Inflammatory macrophage (primary cell): ENCODE results near the gene GPR173.

Experiments
- DNase-seq, 2 donors: peaks; one replicate each; pipeline ENCODE4 v3.0.0-alpha.2; 2020 to 2022

Gene GPR173

DNA sequence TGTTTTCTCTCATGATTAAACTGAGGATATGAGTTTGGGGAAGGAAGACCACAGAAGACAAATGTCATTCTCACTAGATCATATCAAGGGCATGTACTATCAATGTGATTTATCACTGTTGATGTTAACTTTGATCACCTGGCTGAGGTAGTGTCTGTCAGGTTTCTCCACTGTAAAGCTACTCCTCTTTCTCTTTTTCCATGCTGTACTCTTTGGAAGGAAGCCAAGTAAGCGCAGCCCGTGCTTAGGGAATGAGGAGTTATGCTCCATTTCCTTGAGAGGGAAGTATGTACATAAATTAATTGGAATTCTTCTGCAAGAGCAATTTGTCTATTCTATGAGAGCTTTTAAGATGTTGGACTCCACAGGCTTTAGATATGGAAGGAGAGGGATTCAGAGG lies 41.3 kb downstream of the GPR173 start:
- no peak for DNase-seq

- DNase-seq = no peak
These were observed 42.8 kb downstream of the GPR173 start for GRCh38 chrX:53091354-53091753.

- DNase-seq = peak; percentile 70 to 77
These were observed 44.6 kb downstream of the GPR173 start for GRCh38 chrX:53093177-53093655.

DNA sequence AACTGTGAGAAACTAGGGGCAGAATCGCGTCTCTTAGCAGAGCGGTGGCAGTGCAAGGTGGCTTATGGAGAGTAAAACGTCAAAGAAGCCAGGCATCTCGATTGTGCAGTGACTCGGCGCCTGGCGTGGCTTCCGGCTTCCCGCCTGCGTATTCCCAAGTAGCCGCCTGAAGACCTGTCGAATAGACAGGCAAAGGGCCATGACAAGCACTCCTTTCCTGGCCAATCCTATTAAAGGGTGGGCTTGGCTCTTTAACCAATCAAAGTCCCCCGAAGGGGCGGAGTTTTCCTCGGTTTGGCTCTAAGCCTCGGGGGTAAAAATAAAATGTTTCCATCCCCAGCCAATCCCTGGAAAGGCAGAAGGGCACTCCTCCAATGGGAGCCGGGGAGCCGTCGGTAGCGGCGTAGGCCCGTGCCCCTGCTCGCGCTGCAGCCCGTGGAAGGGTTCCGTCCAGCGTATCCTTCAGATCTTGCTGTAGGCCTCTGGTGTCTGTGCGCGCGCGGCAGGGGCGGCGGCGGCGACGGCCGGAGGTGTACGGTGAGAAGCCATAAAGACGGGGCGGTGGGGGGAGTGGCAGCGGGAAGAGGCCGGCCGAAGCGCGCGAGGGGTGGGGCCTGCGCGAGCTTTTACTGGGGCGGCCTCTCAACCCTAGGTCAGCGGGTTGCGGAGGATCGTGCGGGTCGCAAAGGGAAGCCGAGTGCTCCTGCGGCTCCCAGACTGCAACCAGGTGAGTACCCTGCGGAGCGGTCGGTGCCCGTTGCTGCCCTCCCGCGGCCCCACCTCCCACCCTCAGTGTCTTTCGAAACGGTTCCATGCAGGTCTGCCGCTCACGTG lies 45.4 kb downstream of the GPR173 start, which contains the start of gene KANTR:
TSS of gene KANTR (plus strand) at position 395 of the 834 bp plus-strand sequence. CDS start 30,131 bp downstream, outside the sequence.
- peak; percentile 95 for DNase-seq

GRCh38 chrX:53094582-53094905 lies 46.0 kb downstream of the GPR173 start:
- DNase-seq = no peak

DNA sequence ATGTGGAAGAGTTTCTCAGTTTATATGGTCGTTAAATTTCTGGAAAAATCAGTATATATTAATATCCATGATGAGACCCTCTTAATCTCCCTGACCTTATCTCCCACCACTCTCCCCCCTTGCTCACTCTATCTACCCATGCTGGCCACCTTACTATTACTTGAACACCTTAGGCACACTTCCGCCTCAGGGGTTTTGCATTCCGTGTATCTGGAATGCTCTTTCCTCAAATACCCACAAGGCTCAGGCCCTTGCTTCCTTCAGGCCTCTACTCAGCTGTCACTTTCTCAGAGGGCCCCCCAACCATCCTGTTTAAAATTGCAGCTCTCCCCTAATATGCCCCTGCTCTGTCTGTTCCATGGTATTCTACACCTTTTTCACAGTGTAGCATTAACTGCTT lies 47.2 kb downstream of the GPR173 start:
- DNase-seq = no peak

DNA sequence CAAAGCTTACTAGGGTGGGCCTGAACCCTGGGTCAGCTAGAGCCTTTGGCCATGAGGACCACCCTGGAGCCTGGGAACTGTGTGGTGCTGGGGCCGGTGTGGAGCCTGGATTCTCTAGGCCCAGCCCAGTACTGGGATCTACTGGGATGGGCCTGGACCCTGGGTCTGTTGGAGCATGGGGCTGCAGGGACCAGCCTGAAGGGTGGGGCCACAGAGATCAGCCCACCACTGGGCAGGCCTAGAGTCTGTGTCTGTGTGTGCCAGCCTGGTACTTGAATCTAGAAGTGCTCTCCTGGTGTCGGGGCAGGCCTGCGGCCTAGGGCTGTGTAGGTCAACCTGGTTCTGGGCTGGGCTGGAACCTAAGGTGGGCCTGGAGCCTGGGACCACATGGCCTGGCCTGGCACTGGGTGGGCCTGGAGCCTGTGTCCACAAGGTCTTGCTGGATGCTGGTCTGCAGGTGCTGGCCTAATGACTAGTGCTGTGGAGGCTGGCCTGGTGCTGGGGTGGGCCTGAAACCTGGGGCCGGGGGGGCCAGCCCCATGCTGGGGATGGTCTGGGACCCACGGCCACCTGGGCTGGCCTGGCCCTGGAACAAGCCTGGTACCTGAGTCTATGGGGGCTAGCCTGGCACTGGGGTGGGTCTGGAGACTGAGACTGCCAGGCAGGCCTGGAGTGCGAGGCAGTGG lies 66.4 kb downstream of the GPR173 start:
- DNase-seq = no peak

- DNase-seq = no peak
These were observed 66.9 kb downstream of the GPR173 start for GRCh38 chrX:53115550-53115874.

- DNase-seq = no peak
These were observed 67.5 kb downstream of the GPR173 start for GRCh38 chrX:53116101-53116500.

DNA sequence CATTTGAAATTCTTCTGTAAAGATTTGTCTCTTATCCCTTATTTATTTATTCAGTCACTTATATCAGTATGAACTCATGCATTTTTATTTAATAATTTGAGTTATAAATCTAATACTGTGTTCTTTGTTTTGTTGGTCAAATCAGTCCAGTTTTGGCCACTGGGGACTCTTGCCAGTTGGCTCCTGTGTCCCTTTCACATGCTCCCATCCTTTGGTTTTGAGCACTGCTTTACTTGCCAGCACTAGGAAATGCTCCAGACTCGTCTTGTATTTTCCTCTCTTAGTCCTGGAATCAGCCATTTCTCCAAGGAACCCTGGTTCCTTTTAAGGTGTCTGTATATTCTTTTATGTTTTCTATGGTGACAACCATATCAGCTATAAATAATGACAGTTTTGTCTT lies 73.4 kb downstream of the GPR173 start:
- DNase-seq = no peak

GRCh38 chrX:53125506-53125905 lies 76.9 kb downstream of the GPR173 start:
- no peak for DNase-seq

DNA sequence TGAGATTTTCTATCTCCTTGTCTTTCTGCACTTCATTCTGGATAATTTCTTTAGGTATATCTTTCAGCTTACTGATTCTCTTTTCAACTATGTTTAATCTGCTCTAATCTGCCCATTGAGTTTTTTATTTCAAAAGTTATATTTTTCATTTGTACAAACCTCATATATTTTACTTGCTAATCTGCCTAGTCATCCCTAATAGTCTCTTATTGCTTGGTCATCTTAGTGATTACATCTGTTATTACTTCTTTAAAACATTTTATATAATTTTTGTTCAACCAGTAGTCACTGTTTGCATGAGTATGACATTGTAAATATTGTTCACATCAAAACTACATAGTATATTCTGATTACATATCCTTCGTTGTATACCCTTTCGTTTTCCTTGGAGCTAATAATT lies 77.8 kb downstream of the GPR173 start:
- no peak for DNase-seq

DNA sequence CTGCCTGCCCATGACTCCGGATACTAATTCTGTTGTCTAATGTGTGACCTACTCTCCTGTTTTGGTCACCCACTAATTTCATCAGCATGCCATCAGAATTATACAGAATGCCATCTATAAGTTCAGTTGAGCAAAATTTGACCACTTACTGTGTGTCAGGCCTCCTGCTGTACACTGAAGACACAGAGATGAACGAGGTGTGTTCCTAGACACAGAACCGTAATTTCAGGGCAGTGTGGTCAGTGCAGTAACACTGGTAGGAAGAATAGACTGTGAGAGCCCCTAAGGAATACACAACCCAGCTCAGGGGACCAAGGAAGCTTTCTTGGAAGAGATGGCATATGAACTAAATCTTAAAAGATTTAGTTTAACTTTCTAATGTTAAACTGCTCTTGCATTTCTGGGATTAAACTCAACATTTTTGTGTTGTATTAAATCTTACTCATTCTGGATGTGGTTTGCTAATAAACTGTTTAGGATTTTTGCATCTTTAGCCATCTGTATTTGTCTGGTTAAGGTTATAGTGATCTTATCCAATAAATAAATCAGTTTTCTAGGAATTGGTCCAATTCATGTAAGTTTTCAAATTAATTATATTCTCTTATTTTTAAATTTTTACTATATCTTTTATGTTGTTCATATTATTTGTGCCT lies 79.6 kb downstream of the GPR173 start:
- DNase-seq = no peak
